ENCODE measurements around the gene ITGB4. TPM values are rescaled to one million over a fixed set of nuclear protein-coding genes. Genes with fewer than 3 reads are reported as not detected.

ITGB4 gene
- total RNA-seq, 1 donor from 2014 or later = 10.6 TPM

GRCh38 chr17:75727391-75727790 lies 6.1 kb downstream of the ITGB4 start:
- TF ChIP-seq CTCF (IDR thresholded peaks at IDR 0.05; ENCODE audit: borderline replicate concordance) = no peak
- no peak overlapping the region for H3K4me3 ChIP-seq
- no peak overlapping the region for H3K27ac ChIP-seq (replicated peaks)
- peaks cover under 1% of the 10 kb centered on the region for H3K27me3 ChIP-seq (ENCODE audit: low read depth)
- no peak for DNase-seq
- intact Hi-C loops (cut with micrococcal nuclease) = no loop called here
- peaks cover 7% of the 10 kb centered on the region for H3K36me3 ChIP-seq
- no peaks in the 10 kb centered on the region for H3K9me3 ChIP-seq (replicated peaks)
- H3K4me1 ChIP-seq = peaks cover 9% of the 10 kb centered on the region

GRCh38 chr17:75729351-75729750 lies 8.1 kb downstream of the ITGB4 start:
- H3K4me1 ChIP-seq = no peaks in the 10 kb centered on the region
- H3K9me3 ChIP-seq (replicated peaks) = no peaks in the 10 kb centered on the region
- no peak for DNase-seq
- no peak overlapping the region for H3K4me3 ChIP-seq
- no peak for TF ChIP-seq CTCF (IDR thresholded peaks at IDR 0.05; ENCODE audit: borderline replicate concordance)
- no peak overlapping the region for H3K27ac ChIP-seq (replicated peaks)
- intact Hi-C loops (cut with micrococcal nuclease) = no loop called here
- H3K27me3 ChIP-seq (ENCODE audit: low read depth) = no peaks in the 10 kb centered on the region
- peaks cover 7% of the 10 kb centered on the region for H3K36me3 ChIP-seq

DNA sequence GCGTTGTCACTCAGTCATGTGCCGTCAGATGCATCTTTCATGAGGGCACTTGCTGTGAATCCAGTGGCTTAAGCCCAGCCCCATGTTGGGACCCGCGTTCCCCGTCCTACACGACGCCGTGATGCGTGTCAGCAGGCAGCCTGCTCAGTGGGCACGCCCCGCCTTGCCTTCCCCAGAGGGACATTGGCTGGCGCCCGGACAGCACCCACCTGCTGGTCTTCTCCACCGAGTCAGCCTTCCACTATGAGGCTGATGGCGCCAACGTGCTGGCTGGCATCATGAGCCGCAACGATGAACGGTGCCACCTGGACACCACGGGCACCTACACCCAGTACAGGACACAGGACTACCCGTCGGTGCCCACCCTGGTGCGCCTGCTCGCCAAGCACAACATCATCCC lies 8.8 kb downstream of the ITGB4 start:
- intact Hi-C loops (cut with micrococcal nuclease) = no loop called here
- TF ChIP-seq CTCF (IDR thresholded peaks at IDR 0.05; ENCODE audit: borderline replicate concordance) = no peak
- no peak for DNase-seq
- Histone ChIP-seq H3K4me1 (no peaks in the 10 kb centered on the region), H3K36me3 (peaks cover 7% of the 10 kb centered on the region), H3K27me3 (ENCODE audit: low read depth) (no peaks in the 10 kb centered on the region), H3K27ac (replicated peaks) (no peak overlapping the region), H3K9me3 (replicated peaks) (no peaks in the 10 kb centered on the region), H3K4me3 (no peak overlapping the region)

DNA sequence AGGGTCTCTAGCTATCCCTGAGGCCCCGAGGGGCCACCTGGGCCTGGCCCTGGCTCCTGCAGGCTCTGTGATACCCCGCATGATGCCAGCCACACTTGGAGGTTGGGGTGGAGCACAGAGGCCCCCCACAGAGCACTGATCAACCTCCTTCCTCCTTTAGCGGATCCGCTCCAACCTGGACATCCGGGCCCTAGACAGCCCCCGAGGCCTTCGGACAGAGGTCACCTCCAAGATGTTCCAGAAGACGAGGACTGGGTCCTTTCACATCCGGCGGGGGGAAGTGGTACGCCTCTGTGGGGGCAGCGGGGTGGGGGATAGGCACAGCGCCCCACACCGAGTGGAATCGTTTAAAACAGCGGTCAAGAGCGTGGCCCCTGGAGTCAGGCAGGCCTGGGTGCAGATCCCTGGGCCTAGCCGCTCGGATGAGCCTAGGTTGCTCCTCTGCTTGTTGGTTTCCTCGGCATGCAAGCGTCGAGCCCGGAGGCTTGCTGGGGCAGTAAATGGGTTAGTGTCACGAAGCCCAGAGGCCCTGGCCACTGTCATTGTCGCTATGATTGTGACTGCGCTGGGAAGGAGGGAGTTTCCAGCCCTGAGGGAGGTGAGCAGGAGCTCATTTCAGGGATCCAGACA lies 9.9 kb downstream of the ITGB4 start:
- TF ChIP-seq CTCF (IDR thresholded peaks at IDR 0.05; ENCODE audit: borderline replicate concordance) = no peak

DNA sequence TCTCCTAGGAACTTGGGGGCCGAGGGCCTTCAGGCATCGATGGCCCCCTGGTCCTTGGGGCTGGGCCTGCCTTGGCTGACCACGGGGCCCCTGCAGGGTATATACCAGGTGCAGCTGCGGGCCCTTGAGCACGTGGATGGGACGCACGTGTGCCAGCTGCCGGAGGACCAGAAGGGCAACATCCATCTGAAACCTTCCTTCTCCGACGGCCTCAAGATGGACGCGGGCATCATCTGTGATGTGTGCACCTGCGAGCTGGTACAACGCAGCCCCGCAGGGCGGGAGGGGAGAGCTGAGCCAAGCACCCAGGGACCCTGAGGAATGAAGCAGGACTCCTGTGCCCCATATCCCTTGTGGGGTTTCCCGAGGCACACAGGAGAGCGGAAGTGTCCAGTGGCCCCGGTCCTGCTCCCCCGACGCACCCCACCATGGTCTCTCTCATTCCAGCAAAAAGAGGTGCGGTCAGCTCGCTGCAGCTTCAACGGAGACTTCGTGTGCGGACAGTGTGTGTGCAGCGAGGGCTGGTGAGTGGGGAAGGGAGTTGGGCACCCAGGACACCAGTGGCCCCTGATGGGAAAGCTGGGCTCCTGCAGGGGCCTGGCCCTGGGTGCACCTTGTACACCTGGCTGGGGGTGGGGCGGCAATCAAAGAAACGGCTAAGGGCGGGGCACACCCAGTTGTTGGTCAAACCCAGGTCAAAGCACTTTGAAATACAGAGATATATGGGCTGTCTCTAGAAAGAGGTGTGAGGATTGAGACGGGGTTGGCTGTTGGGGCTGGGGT lies 10.6 kb downstream of the ITGB4 start:
- intact Hi-C loops (cut with micrococcal nuclease) = no loop called here
- Histone ChIP-seq H3K27ac (replicated peaks) (no peak overlapping the region), H3K4me3 (no peak overlapping the region), H3K9me3 (replicated peaks) (no peaks in the 10 kb centered on the region), H3K36me3 (peaks cover 4% of the 10 kb centered on the region), H3K27me3 (ENCODE audit: low read depth) (no peaks in the 10 kb centered on the region), H3K4me1 (no peaks in the 10 kb centered on the region)
- no peak for TF ChIP-seq CTCF (IDR thresholded peaks at IDR 0.05; ENCODE audit: borderline replicate concordance)
- DNase-seq = no peak

More for the DNA sequence above, 9.9 kb downstream of the ITGB4 start:
- intact Hi-C loops (cut with micrococcal nuclease) = no loop called here
- H3K4me1 ChIP-seq = no peaks in the 10 kb centered on the region
- no peaks in the 10 kb centered on the region for H3K9me3 ChIP-seq (replicated peaks)
- peaks cover 3% of the 10 kb centered on the region for H3K36me3 ChIP-seq
- DNase-seq = no peak
- H3K4me3 ChIP-seq = no peak overlapping the region
- H3K27me3 ChIP-seq (ENCODE audit: low read depth) = no peaks in the 10 kb centered on the region
- no peak overlapping the region for H3K27ac ChIP-seq (replicated peaks)

All from left ventricle myocardium inferior (tissue), 1 donor.